CD4-positive, alpha-beta T cell (primary cell): ENCODE data around the gene GPR153. TPM values are rescaled to one million over a fixed set of nuclear protein-coding genes. Genes with fewer than 3 reads are reported as not detected.

Experiments
- ATAC-seq: fragments of 200-7000 bp; cut with Tn5 transposase; one replicate; pipeline ENCODE4 v1.10.0; 2022; ENCODE audit warnings: mild to moderate bottlenecking; ENCODE audit not compliant: poor library complexity
- CTCF ChIA-PET: fragments of 350-600 bp; sonication (Branson Sonifier 250); formaldehyde crosslinking; loops from one replicate; lab custom pipeline; 2021; ENCODE audit warnings: antibody characterized with exemption, inconsistent platforms; lab: Charles Lee
- POLR2A ChIA-PET: fragments of 350-600 bp; sonication (Branson Sonifier 250); formaldehyde crosslinking; loops from one replicate; lab custom pipeline; 2021; ENCODE audit warnings: antibody characterized with exemption, inconsistent platforms; lab: Charles Lee
- DNase-seq, 14 experiments: peaks; one replicate each; pipeline ENCODE4 v3.0.0-alpha.2; 2013 to 2020; ENCODE audit warnings: mixed read lengths in 2 of 14
- H3K27ac ChIP-seq, 2 donors: one replicate each; pipeline versions ENCODE4 v1.5.1 to v1.7.0; 2013; ENCODE audit warnings: low read length in 2 of 2, low read depth in 1 of 2, mild to moderate bottlenecking in 1 of 2
- H3K27me3 ChIP-seq, 2 experiments: 1 replicate in 1 of 2; 2 replicates in 1 of 2; pipeline versions ENCODE4 v1.6.1 to v1.7.0; 2013; ENCODE audit warnings: low read length in 2 of 2, control low read depth in 1 of 2, mild to moderate bottlenecking in 1 of 2, moderate library complexity in 1 of 2; ENCODE audit not compliant: insufficient read depth in 2 of 2, control insufficient read depth in 1 of 2
- H3K36me3 ChIP-seq: one replicate; pipeline ENCODE4 v1.6.1; 2013; ENCODE audit warnings: low read length, control low read depth; ENCODE audit not compliant: insufficient read depth
- H3K4me1 ChIP-seq: one replicate; pipeline ENCODE4 v1.6.1; 2013; ENCODE audit warnings: low read length, control low read depth; ENCODE audit not compliant: insufficient read depth
- H3K4me3 ChIP-seq: one replicate; pipeline ENCODE4 v1.5.1; 2013; ENCODE audit warnings: mild to moderate bottlenecking, low read length, moderate library complexity
- H3K9me3 ChIP-seq, 2 experiments: 1 replicate in 1 of 2; 2 replicates in 1 of 2; pipeline versions ENCODE4 v1.6.1 to v1.7.0; 2013; ENCODE audit warnings: low read length in 2 of 2, mild to moderate bottlenecking in 2 of 2, control low read depth in 1 of 2, moderate library complexity in 1 of 2; ENCODE audit not compliant: control insufficient read depth in 1 of 2, insufficient read depth in 1 of 2
- H3K27ac Mint-ChIP-seq: one replicate; pipeline ENCODE4 v1.8.0; 2020; ENCODE audit warnings: mixed read lengths
- H3K27me3 Mint-ChIP-seq: one replicate; pipeline ENCODE4 v1.8.0; 2021; ENCODE audit warnings: mixed read lengths
- H3K36me3 Mint-ChIP-seq: one replicate; pipeline ENCODE4 v1.8.0; 2021; ENCODE audit warnings: low read depth, mixed read lengths
- H3K4me1 Mint-ChIP-seq: one replicate; pipeline ENCODE4 v1.8.0; 2021; ENCODE audit warnings: low read depth, mixed read lengths
- H3K4me3 Mint-ChIP-seq: one replicate; pipeline ENCODE4 v1.8.0; 2020; ENCODE audit warnings: mild to moderate bottlenecking, mixed read lengths
- H3K9me3 Mint-ChIP-seq: one replicate; pipeline ENCODE4 v1.8.0; 2020; ENCODE audit warnings: mixed read lengths
- intact Hi-C, 2 experiments: fragments of 100-400 bp; cut with DNase I in 1 of 2; cut with micrococcal nuclease in 1 of 2; formaldehyde crosslinking; loops; one replicate each; pipeline versions ENCODE4 v1.15.1 to v1.9.0; 2023 to 2025; cut with DNase I, micrococcal nuclease
- total RNA-seq, 174 experiments: library from RNA in 2 of 174; stranded (reverse) in 2 of 174; gene quantifications; one replicate each; pipeline ENCODE4 v1.2.3 and lab custom pipeline; 2021 to 2026
- TF ChIP-seq, protein P1 (sequence below): fragments of 200-600 bp; IDR thresholded peaks from one replicate; pipeline ENCODE4 v1.8.0; 2022; ENCODE audit warnings: antibody characterized with exemption, mild to moderate bottlenecking

Gene GPR153
- total RNA-seq, 2 experiments from 2014 or later, result 0.14 to 0.19 TPM

DNA sequence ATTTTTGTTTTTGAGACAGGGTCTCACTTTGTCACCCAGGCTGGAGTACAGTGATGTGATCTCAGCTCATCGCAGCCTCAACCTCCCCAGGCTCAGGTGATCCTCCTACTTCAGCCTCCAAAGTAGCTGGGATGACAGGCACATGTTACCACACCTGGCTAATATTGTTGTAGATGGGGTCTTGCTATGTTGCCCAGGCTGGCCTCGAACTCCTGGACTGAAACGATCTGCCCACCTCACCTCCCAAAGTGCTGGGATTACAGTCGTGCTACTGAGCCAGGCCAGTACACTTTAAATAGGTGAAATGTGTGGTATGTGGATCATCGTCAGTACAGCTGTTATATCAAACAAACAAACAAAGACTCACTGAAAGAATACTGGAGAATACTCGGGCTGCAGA lies 35.0 kb upstream of the GPR153 start:
- TF ChIP-seq, protein P1, sequence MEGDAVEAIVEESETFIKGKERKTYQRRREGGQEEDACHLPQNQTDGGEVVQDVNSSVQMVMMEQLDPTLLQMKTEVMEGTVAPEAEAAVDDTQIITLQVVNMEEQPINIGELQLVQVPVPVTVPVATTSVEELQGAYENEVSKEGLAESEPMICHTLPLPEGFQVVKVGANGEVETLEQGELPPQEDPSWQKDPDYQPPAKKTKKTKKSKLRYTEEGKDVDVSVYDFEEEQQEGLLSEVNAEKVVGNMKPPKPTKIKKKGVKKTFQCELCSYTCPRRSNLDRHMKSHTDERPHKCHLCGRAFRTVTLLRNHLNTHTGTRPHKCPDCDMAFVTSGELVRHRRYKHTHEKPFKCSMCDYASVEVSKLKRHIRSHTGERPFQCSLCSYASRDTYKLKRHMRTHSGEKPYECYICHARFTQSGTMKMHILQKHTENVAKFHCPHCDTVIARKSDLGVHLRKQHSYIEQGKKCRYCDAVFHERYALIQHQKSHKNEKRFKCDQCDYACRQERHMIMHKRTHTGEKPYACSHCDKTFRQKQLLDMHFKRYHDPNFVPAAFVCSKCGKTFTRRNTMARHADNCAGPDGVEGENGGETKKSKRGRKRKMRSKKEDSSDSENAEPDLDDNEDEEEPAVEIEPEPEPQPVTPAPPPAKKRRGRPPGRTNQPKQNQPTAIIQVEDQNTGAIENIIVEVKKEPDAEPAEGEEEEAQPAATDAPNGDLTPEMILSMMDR, result no peak
- H3K4me1 Mint-ChIP-seq, result no peaks in the 10 kb centered on the region
- Histone ChIP-seq H3K27ac (no peak overlapping the region), H3K9me3 (no peaks in the 10 kb centered on the region), H3K27me3 (no peaks in the 10 kb centered on the region), H3K36me3 (peaks cover 8% of the 10 kb centered on the region), H3K4me3 (no peak overlapping the region), H3K4me1 (no peaks in the 10 kb centered on the region)
- H3K27me3 Mint-ChIP-seq, result no peaks in the 10 kb centered on the region
- no peak for DNase-seq
- H3K27ac Mint-ChIP-seq, result no peak overlapping the region
- CTCF ChIA-PET, result no interaction called here
- H3K9me3 Mint-ChIP-seq, result no peaks in the 10 kb centered on the region
- no peak overlapping the region for H3K4me3 Mint-ChIP-seq
- no peak for ATAC-seq
- POLR2A ChIA-PET, result no interaction called here
- peaks cover 3% of the 10 kb centered on the region for H3K36me3 Mint-ChIP-seq
- intact Hi-C loops, result no loop called here

GRCh38 chr1:6294890-6295556 lies 34.1 kb upstream of the GPR153 start:
- Histone ChIP-seq H3K27me3 (no peaks in the 10 kb centered on the region), H3K36me3 (peaks cover 8% of the 10 kb centered on the region), H3K4me3 (no peak overlapping the region), H3K4me1 (no peaks in the 10 kb centered on the region), H3K27ac (no peak overlapping the region), H3K9me3 (no peaks in the 10 kb centered on the region)
- TF ChIP-seq, protein P1, result no peak
- ATAC-seq (no peak), DNase-seq (peak in 1 of 14 experiments; percentile 39)
- Mint-ChIP-seq H3K4me1 (no peaks in the 10 kb centered on the region), H3K36me3 (peaks cover 3% of the 10 kb centered on the region), H3K9me3 (no peaks in the 10 kb centered on the region), H3K27me3 (no peaks in the 10 kb centered on the region), H3K27ac (no peak overlapping the region), H3K4me3 (no peak overlapping the region)
- CTCF ChIA-PET, result no interaction called here
- POLR2A ChIA-PET, result no interaction called here
- intact Hi-C loops, result no loop called here

- POLR2A ChIA-PET, result no interaction called here
- DNase-seq (peak in 1 of 14 experiments; percentile 56), ATAC-seq (no peak)
- Mint-ChIP-seq H3K4me3 (no peak overlapping the region), H3K36me3 (peaks cover 3% of the 10 kb centered on the region), H3K27me3 (no peaks in the 10 kb centered on the region), H3K4me1 (no peaks in the 10 kb centered on the region), H3K27ac (no peak overlapping the region), H3K9me3 (no peaks in the 10 kb centered on the region)
- Histone ChIP-seq H3K27ac (no peak overlapping the region), H3K4me1 (no peaks in the 10 kb centered on the region), H3K4me3 (no peak overlapping the region), H3K27me3 (no peaks in the 10 kb centered on the region), H3K9me3 (no peaks in the 10 kb centered on the region), H3K36me3 (peaks cover 8% of the 10 kb centered on the region)
- TF ChIP-seq, protein P1, result no peak
- intact Hi-C loops, result no loop called here
- CTCF ChIA-PET, result no interaction called here
These were observed 33.4 kb upstream of the GPR153 start for GRCh38 chr1:6294080-6294889.
